ENCODE measurements around the gene MFNG. TPM values are rescaled to one million over a fixed set of nuclear protein-coding genes. Genes with fewer than 3 reads are reported as not detected.

Gene MFNG
- total RNA-seq, 1 experiment from 2014 or later, result 3.3 TPM

DNA sequence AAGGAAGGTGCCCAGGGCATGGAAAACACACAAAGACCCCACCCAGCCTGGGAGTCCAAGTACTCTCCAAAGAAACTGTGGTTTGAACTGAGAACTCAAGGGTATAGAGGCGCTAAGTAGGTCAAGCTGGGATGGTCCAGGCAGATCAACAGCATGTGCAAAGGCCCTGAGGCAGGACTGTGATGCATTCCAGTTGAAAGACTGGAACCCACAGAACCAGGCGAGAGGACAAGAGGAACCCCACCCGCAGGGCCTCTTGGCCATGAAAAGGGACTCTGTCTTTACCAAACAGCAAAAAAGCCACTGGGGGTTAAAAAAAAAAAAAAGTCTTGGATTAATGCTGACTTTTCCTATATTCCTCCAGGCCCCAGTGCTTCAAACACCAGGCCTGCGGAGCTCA, 18.8 kb upstream of the MFNG start:
- H2BK20ac ChIP-seq (ENCODE audit: low read depth, low read length, poor library complexity, severe bottlenecking), result no peak overlapping the region
- H4K8ac ChIP-seq (replicated peaks; ENCODE audit: insufficient read length, low read depth, low read length), result no peak overlapping the region
- no peak overlapping the region for H2AK5ac ChIP-seq (ENCODE audit: insufficient read length, low read length)
- H3K9me3 ChIP-seq (ENCODE audit: control insufficient read depth, low read depth, low read length), result no peaks in the 10 kb centered on the region
- H3K23ac ChIP-seq (ENCODE audit: insufficient read length, low read depth, low read length), result no peak overlapping the region
- Mint-ChIP-seq H3K27me3 (ENCODE audit: low read depth) (no peaks in the 10 kb centered on the region), H3K27ac (no peak overlapping the region), H3K36me3 (ENCODE audit: insufficient read depth in 1 of 3, low read depth in 3 of 3) (peaks cover 0 to 27% (median 13%) of the 10 kb centered on the region in 3 experiments; a peak in 3 of 7 replicates), H3K9me3 (no peaks in the 10 kb centered on the region), H3K4me3 (no peak overlapping the region), H3K4me1 (peaks cover 23 to 30% of the 10 kb centered on the region in 2 experiments)
- H3K4me1 ChIP-seq (ENCODE audit: insufficient read depth, low read length), result no peaks in the 10 kb centered on the region; the same call in 1 of the 2 replicates
- H3K56ac ChIP-seq (ENCODE audit: insufficient read length, low read depth, low read length), result no peak overlapping the region
- H2BK12ac ChIP-seq (ENCODE audit: insufficient read length, low read depth, low read length), result no peak overlapping the region
- H3K14ac ChIP-seq (ENCODE audit: insufficient read depth, low read length), result no peak overlapping the region
- no peaks in the 10 kb centered on the region for H3K79me1 ChIP-seq (ENCODE audit: insufficient read depth, low read depth, low read length, poor library complexity, severe bottlenecking)
- H2AFZ ChIP-seq (ENCODE audit: low read length), result no peak overlapping the region
- H4K20me1 ChIP-seq (ENCODE audit: control insufficient read depth, insufficient read depth, insufficient read length), result no peaks in the 10 kb centered on the region
- no peak overlapping the region for H2BK120ac ChIP-seq (ENCODE audit: low read depth, low read length, poor library complexity, severe bottlenecking)
- TF ChIP-seq, protein P1, sequence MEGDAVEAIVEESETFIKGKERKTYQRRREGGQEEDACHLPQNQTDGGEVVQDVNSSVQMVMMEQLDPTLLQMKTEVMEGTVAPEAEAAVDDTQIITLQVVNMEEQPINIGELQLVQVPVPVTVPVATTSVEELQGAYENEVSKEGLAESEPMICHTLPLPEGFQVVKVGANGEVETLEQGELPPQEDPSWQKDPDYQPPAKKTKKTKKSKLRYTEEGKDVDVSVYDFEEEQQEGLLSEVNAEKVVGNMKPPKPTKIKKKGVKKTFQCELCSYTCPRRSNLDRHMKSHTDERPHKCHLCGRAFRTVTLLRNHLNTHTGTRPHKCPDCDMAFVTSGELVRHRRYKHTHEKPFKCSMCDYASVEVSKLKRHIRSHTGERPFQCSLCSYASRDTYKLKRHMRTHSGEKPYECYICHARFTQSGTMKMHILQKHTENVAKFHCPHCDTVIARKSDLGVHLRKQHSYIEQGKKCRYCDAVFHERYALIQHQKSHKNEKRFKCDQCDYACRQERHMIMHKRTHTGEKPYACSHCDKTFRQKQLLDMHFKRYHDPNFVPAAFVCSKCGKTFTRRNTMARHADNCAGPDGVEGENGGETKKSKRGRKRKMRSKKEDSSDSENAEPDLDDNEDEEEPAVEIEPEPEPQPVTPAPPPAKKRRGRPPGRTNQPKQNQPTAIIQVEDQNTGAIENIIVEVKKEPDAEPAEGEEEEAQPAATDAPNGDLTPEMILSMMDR (conservative IDR thresholded peaks at IDR 0.05), result no peak
- H2BK15ac ChIP-seq (ENCODE audit: low read depth, low read length), result no peak overlapping the region
- no peak overlapping the region for H4K91ac ChIP-seq (ENCODE audit: insufficient read length, low read depth, low read length)
- H3K4ac ChIP-seq (ENCODE audit: low read depth, low read length), result no peak overlapping the region
- no peak overlapping the region for H3K27ac ChIP-seq (ENCODE audit: insufficient read length, low read depth, low read length)
- H3K23me2 ChIP-seq (ENCODE audit: insufficient read length, low read depth, low read length, poor library complexity, severe bottlenecking), result no peaks in the 10 kb centered on the region
- H4K5ac ChIP-seq (ENCODE audit: insufficient read length, low read depth, low read length), result no peak overlapping the region
- no peaks in the 10 kb centered on the region for H3K27me3 ChIP-seq (ENCODE audit: insufficient read depth, low read length)
- H3K18ac ChIP-seq (ENCODE audit: insufficient read length, low read depth, low read length), result no peak overlapping the region
- no peaks in the 10 kb centered on the region for H3K79me2 ChIP-seq (ENCODE audit: insufficient read depth, low read length)
- no peak overlapping the region for H2BK5ac ChIP-seq (ENCODE audit: insufficient read length, low read length)
- no peak overlapping the region for H3K9ac ChIP-seq (ENCODE audit: extremely low read depth, insufficient read length, low read length)
- H3T11ph ChIP-seq (ENCODE audit: low read length), result no peak overlapping the region
- WGBS (ENCODE audit: extremely low coverage, insufficient read length, low lambda C conversion rate), result no CpG with 5 or more reads among the region's 4 CpGs
- H3K4me2 ChIP-seq (ENCODE audit: insufficient read depth, insufficient read length, low read length), result no peak overlapping the region
- no peak for DNase-seq

All from H9 (cell line).